Hematopoietic multipotent progenitor cell treated with erythropoietin and hydrocortisone succinate and interleukin-3 and kit ligand, for 4 days (in vitro differentiated cells): ENCODE measurements around the gene MAPK14.
A peak's percentile ranks its signal among the peaks of the same experiment; 100 is the strongest.

Source experiments
- DNase-seq: peaks from one replicate; pipeline ENCODE4 v3.0.0-alpha.2; 2015

The MAPK14 gene

GRCh38 chr6:36139991-36140710 lies 112.5 kb downstream of the MAPK14 start:
- DNase-seq = no peak

- DNase-seq = no peak
Observed at GRCh38 chr6:36141091-36141490, 113.5 kb downstream of the MAPK14 start.

DNA sequence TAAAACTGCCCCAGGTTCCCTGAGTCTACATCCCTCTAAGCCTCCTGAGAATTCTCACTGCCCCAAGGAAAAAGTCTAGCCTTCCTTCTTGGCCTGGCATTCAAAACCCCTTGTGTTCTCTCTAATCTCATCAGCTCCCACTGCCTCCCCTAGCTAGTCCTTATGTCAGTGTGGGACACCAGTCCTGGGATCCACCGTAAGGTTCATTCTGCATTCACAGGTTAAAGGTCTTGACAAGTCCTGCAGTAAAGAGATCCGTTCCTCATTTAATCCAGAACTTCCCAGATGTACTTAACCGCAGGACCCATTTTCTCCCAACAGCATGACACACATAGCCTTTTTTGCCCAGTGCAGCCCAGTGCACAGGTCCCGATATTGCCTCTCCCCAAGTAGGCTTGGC lies 114.4 kb downstream of the MAPK14 start:
- no peak for DNase-seq

GRCh38 chr6:36142971-36143838 lies 115.6 kb downstream of the MAPK14 start:
- DNase-seq = peak; percentile 18

DNA sequence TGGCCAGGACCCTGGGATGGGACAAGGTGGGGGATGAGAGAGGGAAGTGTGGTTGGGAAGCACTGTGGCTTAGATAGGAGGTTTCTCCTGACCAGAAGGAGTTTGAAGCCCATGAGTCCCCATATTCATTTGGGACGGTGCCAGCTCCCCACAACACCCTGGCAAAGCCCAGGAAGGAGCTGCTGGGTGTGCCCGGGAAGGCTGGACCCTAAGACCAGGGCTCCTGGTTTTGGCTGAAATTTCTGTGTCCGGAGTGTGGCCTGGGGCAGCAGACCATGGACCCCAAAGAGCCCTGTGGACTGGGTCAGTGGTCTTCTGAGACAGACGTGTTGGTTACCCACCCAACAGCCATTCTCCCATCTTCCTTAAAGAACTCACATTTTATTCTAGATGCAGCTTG lies 117.9 kb downstream of the MAPK14 start:
- DNase-seq = no peak

- no peak for DNase-seq
Observed at GRCh38 chr6:36147294-36147693, 119.7 kb downstream of the MAPK14 start.

- no peak for DNase-seq
Observed at GRCh38 chr6:36149476-36149875, 121.9 kb downstream of the MAPK14 start.

GRCh38 chr6:36150283-36150682 lies 122.7 kb downstream of the MAPK14 start:
- DNase-seq = no peak

- no peak for DNase-seq
Observed at GRCh38 chr6:36154286-36154685, 126.7 kb downstream of the MAPK14 start.

- DNase-seq = no peak
Observed at GRCh38 chr6:36155662-36156061, 128.1 kb downstream of the MAPK14 start.

- DNase-seq = no peak
Observed at GRCh38 chr6:36160147-36160760, 132.6 kb downstream of the MAPK14 start.
